HG02852 (cell line): ENCODE results near the gene ELMO1.

Source experiments
- ATAC-seq: cut with Tn5 transposase; IDR thresholded peaks from one replicate; pipeline ENCODE4 v1.9.1; 2021; ENCODE audit warnings: mild to moderate bottlenecking, moderate library complexity; ENCODE audit not compliant: unreplicated experiment

ELMO1 gene

GRCh38 chr7:37198906-37199485, 249.7 kb downstream of the ELMO1 start:
- ATAC-seq = peak; percentile 69

GRCh38 chr7:37198041-37198905, 250.4 kb downstream of the ELMO1 start:
- no peak for ATAC-seq

GRCh38 chr7:37197108-37197507, 251.6 kb downstream of the ELMO1 start:
- no peak for ATAC-seq

- no peak for ATAC-seq
Observed at GRCh38 chr7:37196676-37197075, 252.0 kb downstream of the ELMO1 start.

GRCh38 chr7:37195388-37195787, 253.3 kb downstream of the ELMO1 start:
- ATAC-seq = no peak

- no peak for ATAC-seq
Observed at GRCh38 chr7:37194943-37195342, 253.7 kb downstream of the ELMO1 start.

GRCh38 chr7:37193775-37194135, 254.9 kb downstream of the ELMO1 start:
- ATAC-seq = no peak

GRCh38 chr7:37193087-37193774, 255.4 kb downstream of the ELMO1 start:
- ATAC-seq = no peak

GRCh38 chr7:37191797-37192196, 256.9 kb downstream of the ELMO1 start:
- no peak for ATAC-seq

GRCh38 chr7:37187179-37187578, 261.5 kb downstream of the ELMO1 start:
- ATAC-seq = no peak

GRCh38 chr7:37186753-37187152, 261.9 kb downstream of the ELMO1 start:
- no peak for ATAC-seq

- ATAC-seq = peak; percentile 12
Observed at GRCh38 chr7:37181550-37181932, 267.1 kb downstream of the ELMO1 start.

GRCh38 chr7:37180828-37181549, 267.7 kb downstream of the ELMO1 start:
- ATAC-seq = no peak

- ATAC-seq = no peak
Observed at GRCh38 chr7:37176079-37176478, 272.6 kb downstream of the ELMO1 start.

- no peak for ATAC-seq
Observed at GRCh38 chr7:37174460-37174859, 274.2 kb downstream of the ELMO1 start.

GRCh38 chr7:37173670-37174069, 275.0 kb downstream of the ELMO1 start:
- no peak for ATAC-seq

GRCh38 chr7:37162106-37162505, 286.6 kb downstream of the ELMO1 start:
- no peak for ATAC-seq

- no peak for ATAC-seq
Observed at GRCh38 chr7:37160656-37161055, 288.0 kb downstream of the ELMO1 start.

GRCh38 chr7:37153376-37153775, 295.3 kb downstream of the ELMO1 start:
- ATAC-seq = no peak

- no peak for ATAC-seq
Observed at GRCh38 chr7:37151741-37152413, 296.8 kb downstream of the ELMO1 start.

- no peak for ATAC-seq
Observed at GRCh38 chr7:37150856-37151255, 297.8 kb downstream of the ELMO1 start.
